Brain microvascular endothelial cell (primary cell): ENCODE data around the gene ZFYVE27.
A peak's percentile ranks its signal among the peaks of the same experiment; 100 is the strongest.
"Not testable (repeated sequence)": the region's sequence is repeated elsewhere in the genome, so short reads cannot be mapped to it uniquely, and the experiment has no call there.

Experiments used
- DNase-seq: peaks from one replicate; pipeline ENCODE4 v3.0.0-alpha.2; 2020
- H3K27ac ChIP-seq: fragments of 250-450 bp; sonication (Bioruptor Pico); 2 replicates; pipeline ENCODE4 v1.5.1; 2020; ENCODE audit warnings: mild to moderate bottlenecking, moderate library complexity
- H3K27me3 ChIP-seq: fragments of 250-450 bp; sonication (Bioruptor Pico); replicated peaks from 2 replicates; pipeline ENCODE4 v1.5.1; 2020; ENCODE audit warnings: mild to moderate bottlenecking
- H3K36me3 ChIP-seq: fragments of 250-450 bp; sonication (Bioruptor Pico); replicated peaks from 2 replicates; pipeline ENCODE4 v1.5.1; 2020; ENCODE audit warnings: mild to moderate bottlenecking
- H3K4me3 ChIP-seq: 2 replicates; pipeline ENCODE4 v1.5.1; 2011; ENCODE audit warnings: low read depth, mild to moderate bottlenecking, control low read depth, low read length, moderate library complexity
- in situ Hi-C: cut with HindIII; loops from 2 replicates; pipeline ENCODE4 v1.10.0; 2017; ENCODE audit warnings: low sequenced_read_pairs, low pct_ligation_motif_present
- TF ChIP-seq, protein P1 (sequence below): IDR thresholded peaks from 2 replicates; pipeline ENCODE4 v1.5.1; 2011; ENCODE audit warnings: low read depth, mild to moderate bottlenecking, moderate library complexity, low read length, control low read depth, inconsistent platforms; ENCODE audit errors: missing control alignments

The ZFYVE27 gene, protein sequence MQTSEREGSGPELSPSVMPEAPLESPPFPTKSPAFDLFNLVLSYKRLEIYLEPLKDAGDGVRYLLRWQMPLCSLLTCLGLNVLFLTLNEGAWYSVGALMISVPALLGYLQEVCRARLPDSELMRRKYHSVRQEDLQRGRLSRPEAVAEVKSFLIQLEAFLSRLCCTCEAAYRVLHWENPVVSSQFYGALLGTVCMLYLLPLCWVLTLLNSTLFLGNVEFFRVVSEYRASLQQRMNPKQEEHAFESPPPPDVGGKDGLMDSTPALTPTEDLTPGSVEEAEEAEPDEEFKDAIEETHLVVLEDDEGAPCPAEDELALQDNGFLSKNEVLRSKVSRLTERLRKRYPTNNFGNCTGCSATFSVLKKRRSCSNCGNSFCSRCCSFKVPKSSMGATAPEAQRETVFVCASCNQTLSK

DNA sequence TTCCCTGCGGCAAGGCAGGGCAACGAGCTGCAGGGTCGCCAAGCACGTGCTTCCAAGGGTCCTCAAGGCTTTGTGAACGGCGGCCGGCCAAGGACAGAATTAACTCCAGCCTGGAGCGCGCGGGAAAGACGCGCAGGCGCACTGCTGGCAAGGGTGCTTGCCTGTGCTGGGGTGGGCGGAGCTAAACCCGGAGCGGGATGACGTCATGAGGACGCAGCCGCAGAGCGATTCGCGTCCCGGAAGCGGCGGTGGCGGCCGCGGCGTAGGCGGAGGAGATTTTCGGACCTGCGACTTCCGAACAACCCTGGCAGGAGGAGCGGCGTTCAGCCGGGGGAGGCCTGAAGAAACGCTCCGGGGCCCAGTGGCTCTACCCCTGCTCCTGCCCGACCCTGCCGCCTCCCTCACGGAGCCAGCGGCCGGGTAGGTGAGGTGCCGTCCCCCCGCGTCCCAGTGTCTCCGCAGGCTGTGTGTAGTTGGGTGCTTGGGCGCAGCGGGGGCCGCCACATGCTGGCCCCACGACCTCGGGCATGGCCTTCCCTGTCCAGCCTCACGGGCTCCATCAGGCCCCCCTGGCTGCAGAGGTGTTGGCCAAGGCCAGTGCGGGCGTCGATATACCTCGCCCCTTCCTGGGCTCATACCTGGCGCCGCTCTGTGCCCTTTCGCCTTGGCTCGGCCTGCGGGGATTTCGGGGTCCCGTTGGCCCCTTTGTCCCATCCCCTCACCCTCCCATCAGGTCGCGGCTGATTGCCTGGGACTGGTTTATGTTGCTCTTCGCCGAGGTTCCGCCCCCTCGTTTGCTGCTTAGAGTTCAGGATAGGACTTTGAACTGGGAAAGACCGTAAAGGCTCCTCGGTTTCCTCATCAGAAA lies at the start of gene ZFYVE27:
TSS of gene ZFYVE27 (plus strand) at position 227 of the 868 bp plus-strand sequence. CDS start 1,350 bp downstream, outside the sequence.
- peak within 1 kb of the TSS; percentile 63 for H3K27ac ChIP-seq
- peaks cover 9% of the 10 kb centered on the region for H3K36me3 ChIP-seq
- H3K27me3 ChIP-seq = no peaks in the 10 kb centered on the region
- DNase-seq = peak; percentile 91
- peak within 1 kb of the TSS; percentile 98 for H3K4me3 ChIP-seq
- in situ Hi-C loops = no loop called here
- TF ChIP-seq, protein P1, sequence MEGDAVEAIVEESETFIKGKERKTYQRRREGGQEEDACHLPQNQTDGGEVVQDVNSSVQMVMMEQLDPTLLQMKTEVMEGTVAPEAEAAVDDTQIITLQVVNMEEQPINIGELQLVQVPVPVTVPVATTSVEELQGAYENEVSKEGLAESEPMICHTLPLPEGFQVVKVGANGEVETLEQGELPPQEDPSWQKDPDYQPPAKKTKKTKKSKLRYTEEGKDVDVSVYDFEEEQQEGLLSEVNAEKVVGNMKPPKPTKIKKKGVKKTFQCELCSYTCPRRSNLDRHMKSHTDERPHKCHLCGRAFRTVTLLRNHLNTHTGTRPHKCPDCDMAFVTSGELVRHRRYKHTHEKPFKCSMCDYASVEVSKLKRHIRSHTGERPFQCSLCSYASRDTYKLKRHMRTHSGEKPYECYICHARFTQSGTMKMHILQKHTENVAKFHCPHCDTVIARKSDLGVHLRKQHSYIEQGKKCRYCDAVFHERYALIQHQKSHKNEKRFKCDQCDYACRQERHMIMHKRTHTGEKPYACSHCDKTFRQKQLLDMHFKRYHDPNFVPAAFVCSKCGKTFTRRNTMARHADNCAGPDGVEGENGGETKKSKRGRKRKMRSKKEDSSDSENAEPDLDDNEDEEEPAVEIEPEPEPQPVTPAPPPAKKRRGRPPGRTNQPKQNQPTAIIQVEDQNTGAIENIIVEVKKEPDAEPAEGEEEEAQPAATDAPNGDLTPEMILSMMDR = no peak

DNA sequence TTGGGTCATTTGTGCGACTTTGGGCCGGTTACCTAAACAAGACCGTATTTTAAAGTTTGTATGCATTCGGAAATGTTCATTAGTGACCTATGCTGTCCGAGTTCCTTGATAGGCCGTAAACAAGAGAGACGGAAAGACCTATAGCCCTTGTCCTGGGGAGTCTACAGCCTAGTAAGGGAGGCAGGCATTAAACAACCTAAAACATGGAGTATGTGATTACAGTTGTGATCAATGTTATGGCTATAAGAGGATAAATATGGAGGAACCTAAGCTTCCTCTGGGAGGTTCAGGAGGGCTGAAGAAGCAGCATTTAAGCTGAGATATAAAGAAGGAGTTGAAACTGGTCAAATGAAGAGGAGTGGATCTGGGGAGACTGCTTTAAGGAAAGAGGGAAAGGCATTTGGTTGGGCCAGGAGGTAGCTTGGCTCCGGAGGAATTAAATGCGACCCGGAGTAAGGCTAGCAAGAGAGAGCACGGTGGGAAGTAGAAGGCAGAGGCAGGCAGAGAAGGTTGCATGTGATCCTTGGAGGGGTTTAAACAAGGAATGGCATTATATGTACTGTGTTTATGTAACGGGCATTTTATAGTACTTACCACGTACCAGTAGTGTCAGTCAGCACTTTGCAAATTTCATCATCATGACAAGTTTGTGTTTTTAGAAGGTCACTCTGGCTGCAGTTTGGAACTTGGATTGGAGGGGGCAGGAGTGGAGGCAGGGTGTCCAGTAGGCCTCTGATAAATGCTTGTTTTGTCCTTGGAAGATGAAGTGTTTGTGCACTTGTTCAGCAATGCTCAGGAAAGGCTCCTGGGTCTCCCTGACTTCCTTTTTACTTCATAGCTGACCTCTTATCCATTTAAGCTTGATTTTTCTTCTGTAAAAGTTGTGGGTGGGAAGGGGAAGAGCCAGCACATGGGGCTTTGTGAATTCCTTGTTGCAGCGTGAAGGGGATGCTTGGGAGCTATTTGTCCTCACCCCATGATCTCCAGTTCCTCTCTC lies 48.8 kb upstream of the ZFYVE27 start:
- peak; percentile 56 for DNase-seq
- Histone ChIP-seq H3K27ac (peak overlapping the region; percentile 73), H3K36me3 (no peaks in the 10 kb centered on the region), H3K4me3 (peak overlapping the region; percentile 39), H3K27me3 (no peaks in the 10 kb centered on the region)
- TF ChIP-seq, protein P1 = peak; percentile 12
- in situ Hi-C loops = no loop called here

DNA sequence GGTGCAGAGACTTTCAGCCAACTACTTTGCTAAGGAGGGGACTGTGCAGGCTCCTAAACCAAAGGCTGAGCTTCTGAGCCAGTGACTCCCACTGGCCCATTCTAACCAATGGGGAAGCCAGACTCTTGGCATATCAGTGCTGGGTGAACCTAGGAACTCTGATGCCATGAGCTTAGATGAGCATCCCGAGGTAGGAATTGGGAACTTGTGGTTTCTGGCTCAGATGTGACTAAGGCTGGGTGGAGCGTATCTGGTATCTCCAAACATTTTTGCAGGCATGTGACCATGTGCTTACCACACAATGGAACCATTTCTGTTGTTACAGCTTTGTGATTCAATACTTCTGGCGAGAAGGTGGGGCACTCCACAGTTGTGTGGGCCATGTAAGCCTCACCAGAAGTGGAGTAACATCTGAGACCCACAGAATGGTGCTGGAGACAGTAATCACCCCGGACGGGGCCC lies 47.3 kb upstream of the ZFYVE27 start:
- Histone ChIP-seq H3K36me3 (no peaks in the 10 kb centered on the region), H3K27ac (peak overlapping the region; percentile 79), H3K4me3 (no peak overlapping the region), H3K27me3 (no peaks in the 10 kb centered on the region)
- DNase-seq = peak; percentile 94
- TF ChIP-seq, protein P1 = no peak
- in situ Hi-C loops = no loop called here

DNA sequence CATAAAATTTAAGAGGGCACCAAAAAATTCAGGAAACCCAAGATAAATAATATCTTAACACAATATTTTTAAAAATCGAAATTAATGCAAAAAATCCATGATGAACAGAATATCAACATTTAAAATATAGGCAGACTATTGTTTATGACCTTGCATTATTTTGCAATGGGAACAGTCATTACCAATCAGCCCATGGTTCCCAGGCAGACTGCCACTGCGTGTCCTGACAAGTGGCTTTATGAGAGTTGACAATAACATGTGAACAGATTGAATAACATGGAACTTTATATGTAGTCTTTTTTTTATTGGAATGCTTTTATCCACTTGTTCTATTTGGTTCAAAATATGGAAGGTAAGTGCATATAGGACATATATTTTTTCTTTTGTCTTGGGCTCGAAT lies 46.8 kb upstream of the ZFYVE27 start:
- in situ Hi-C loops = no loop called here
- Histone ChIP-seq H3K27ac (peak overlapping the region; percentile 79), H3K36me3 (no peaks in the 10 kb centered on the region), H3K27me3 (no peaks in the 10 kb centered on the region), H3K4me3 (no peak overlapping the region)
- TF ChIP-seq, protein P1 = no peak
- no peak for DNase-seq

DNA sequence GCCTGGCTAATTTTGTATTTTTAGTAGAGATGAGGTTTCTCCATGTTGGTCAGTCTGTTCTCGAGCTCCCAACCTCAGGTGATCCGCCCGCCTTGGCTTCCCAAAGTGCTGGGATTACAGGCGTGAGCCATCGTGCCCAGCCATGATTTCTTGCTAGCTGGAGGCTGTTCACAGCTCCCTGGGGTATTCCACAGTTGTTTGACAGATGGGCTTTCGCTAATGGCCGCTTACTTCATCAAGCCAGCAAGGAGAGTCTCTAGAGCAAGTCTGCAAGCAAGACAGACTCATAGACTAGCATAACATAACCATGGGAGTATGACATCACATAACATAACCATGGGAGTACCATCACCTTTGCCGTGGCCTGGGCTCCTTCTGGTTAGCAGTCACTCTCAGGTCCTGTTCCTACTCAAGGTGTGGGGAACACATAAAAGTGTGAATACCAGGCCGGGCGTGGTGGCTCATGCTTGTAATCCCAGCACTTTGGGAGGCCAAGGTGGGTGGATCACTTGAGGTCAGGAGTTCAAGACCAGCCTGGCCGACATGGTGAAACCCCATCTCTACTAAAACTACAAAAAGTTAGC lies 38.8 kb upstream of the ZFYVE27 start:
- H3K4me3 ChIP-seq, in situ Hi-C loops, H3K27me3 ChIP-seq, DNase-seq, H3K36me3 ChIP-seq, H3K27ac ChIP-seq: not testable (repeated sequence)
